Endothelial cell of umbilical vein (primary cell): ENCODE data around the gene ZNF26. TPM values are rescaled to one million over a fixed set of nuclear protein-coding genes. Genes with fewer than 3 reads are reported as not detected.

Source experiments
- BruUV-seq: library from RNA; stranded (reverse); fragments of 400-500 nt; replicated peaks from 2 replicates; lab custom pipeline; 2021; lab: Mats Ljungman, UMichigan
- CTCF ChIA-PET: fragments of 300-600, 350-600 bp; sonication (Branson Sonifier 250); formaldehyde crosslinking; loops from one replicate; lab custom pipeline; 2021; ENCODE audit warnings: antibody characterized with exemption, inconsistent platforms; lab: Charles Lee
- POLR2A ChIA-PET: fragments of 300-600, 350-600 bp; sonication (Branson Sonifier 250); formaldehyde crosslinking; loops from one replicate; lab custom pipeline; 2021; ENCODE audit warnings: antibody characterized with exemption, inconsistent platforms; lab: Charles Lee
- DNase-seq: peaks from one replicate; pipeline ENCODE4 v3.0.0-alpha.2; 2011; ENCODE audit warnings: low read depth, low spot score
- FAIRE-seq: peaks from 2 replicates; lab custom pipeline; 2011; peaks lifted over from hg19 to GRCh38; lab: Jason Lieb, UNC
- H2AFZ ChIP-seq: 2 replicates; pipeline ENCODE4 v1.6.0; 2012; ENCODE audit warnings: low read depth, low read length, control low read depth, inconsistent platforms
- H3K27ac ChIP-seq: 2 replicates; pipeline ENCODE4 v1.5.1; 2011; ENCODE audit warnings: low read depth, mild to moderate bottlenecking, control low read depth, low read length, moderate library complexity; ENCODE audit not compliant: insufficient read depth
- H3K27me3 ChIP-seq, 2 experiments: 2 replicates each; pipeline versions ENCODE4 v1.6.0 to v1.6.1; 2011; ENCODE audit warnings: low read length in 2 of 2, mixed read lengths in 1 of 2; ENCODE audit not compliant: control insufficient read depth in 2 of 2, insufficient read depth in 2 of 2
- H3K36me3 ChIP-seq, 2 experiments: 2 replicates in 1 of 2; 3 replicates in 1 of 2; pipeline ENCODE4 v1.5.1; 2011; ENCODE audit warnings: low read length in 2 of 2, mild to moderate bottlenecking in 1 of 2, moderate library complexity in 1 of 2; ENCODE audit not compliant: control insufficient read depth in 2 of 2, insufficient read depth in 2 of 2; ENCODE audit errors: extremely low read depth in 1 of 2
- H3K4me1 ChIP-seq: 3 replicates; pipeline ENCODE4 v1.5.1; 2011; ENCODE audit warnings: mild to moderate bottlenecking, low read length; ENCODE audit not compliant: control insufficient read depth, insufficient read depth; ENCODE audit errors: extremely low read depth
- H3K4me2 ChIP-seq: 2 replicates; pipeline ENCODE4 v1.6.1; 2011; ENCODE audit warnings: low read length, control low read depth, mixed read lengths; ENCODE audit not compliant: insufficient read depth
- H3K4me3 ChIP-seq, 3 experiments: fragments of 200-600 bp in 1 of 3; sonication (generic), shearing (Covaris generic) in 1 of 3; replicated peaks in 1 of 3; 2 replicates each; pipeline ENCODE4 v1.5.1; 2011 to 2016; ENCODE audit warnings: control low read depth in 3 of 3, low read length in 3 of 3, mild to moderate bottlenecking in 2 of 3, inconsistent platforms in 1 of 3, low read depth in 1 of 3, moderate library complexity in 1 of 3; ENCODE audit not compliant: insufficient read depth in 1 of 3
- H3K79me2 ChIP-seq: 2 replicates; pipeline ENCODE4 v1.6.0; 2012; ENCODE audit warnings: low read length, inconsistent platforms; ENCODE audit not compliant: control insufficient read depth, insufficient read depth
- H3K9ac ChIP-seq: replicated peaks from 2 replicates; pipeline ENCODE3; 2011; ENCODE audit warnings: low read length, control low read depth; ENCODE audit not compliant: insufficient read depth; ENCODE audit errors: extremely low read depth
- H3K9me1 ChIP-seq: replicated peaks from 3 replicates; pipeline ENCODE4 v1.6.0; 2011; ENCODE audit warnings: mild to moderate bottlenecking, low read length; ENCODE audit not compliant: control insufficient read depth, insufficient read depth; ENCODE audit errors: extremely low read depth
- H3K9me3 ChIP-seq: replicated peaks from 2 replicates; pipeline ENCODE4 v1.5.1; 2012; ENCODE audit warnings: low read length, inconsistent platforms; ENCODE audit not compliant: control insufficient read depth, insufficient read depth
- H4K20me1 ChIP-seq: replicated peaks from 2 replicates; pipeline ENCODE3; 2011; ENCODE audit warnings: mild to moderate bottlenecking, low read length; ENCODE audit not compliant: control insufficient read depth, insufficient read depth; ENCODE audit errors: extremely low read depth
- EZH2 ChIP-seq: IDR thresholded peaks from 2 replicates; pipeline ENCODE4 v1.6.1; 2012; ENCODE audit warnings: borderline replicate concordance, low read depth, mild to moderate bottlenecking, moderate library complexity, low read length, inconsistent platforms; ENCODE audit not compliant: severe bottlenecking
- POLR2A ChIP-seq: IDR thresholded peaks from 2 replicates; pipeline ENCODE4 v1.6.1; 2012; ENCODE audit warnings: low read depth, mild to moderate bottlenecking, control low read depth, low read length
- dilution Hi-C: fragments of 300-500 bp; cut with MboI; formaldehyde crosslinking; loops from one replicate; pipeline ENCODE4 v1.15.0; 2019; ENCODE audit warnings: low sequenced_read_pairs; ENCODE audit not compliant: extremely low pct_ligation_motif_present
- intact Hi-C: fragments of 100-400 bp; cut with micrococcal nuclease; formaldehyde crosslinking; loops from one replicate; pipeline ENCODE4 v1.10.0; 2022
- polyA plus RNA-seq, 4 experiments: library from polyadenylated mRNA; depleted of rRNA in 3 of 4; stranded (reverse) in 3 of 4; unstranded in 1 of 4; fragments of >200 nt; gene quantifications; 2 replicates each; pipeline versions ENCODE4 v1.2.1 to v1.2.3, GENCODE V29; 2011 to 2012; ENCODE audit warnings: missing spikeins in 1 of 4
- total RNA-seq: library from RNA; stranded (reverse); gene quantifications from 2 replicates; pipeline ENCODE4 v1.2.3, GENCODE V29; 2021

ZNF26 gene
- total and polyA plus RNA-seq, 2 donors (not counting 3 experiments of a cell fraction or from before 2014, with no cell fraction given) = 5.9 to 11.1 TPM

DNA sequence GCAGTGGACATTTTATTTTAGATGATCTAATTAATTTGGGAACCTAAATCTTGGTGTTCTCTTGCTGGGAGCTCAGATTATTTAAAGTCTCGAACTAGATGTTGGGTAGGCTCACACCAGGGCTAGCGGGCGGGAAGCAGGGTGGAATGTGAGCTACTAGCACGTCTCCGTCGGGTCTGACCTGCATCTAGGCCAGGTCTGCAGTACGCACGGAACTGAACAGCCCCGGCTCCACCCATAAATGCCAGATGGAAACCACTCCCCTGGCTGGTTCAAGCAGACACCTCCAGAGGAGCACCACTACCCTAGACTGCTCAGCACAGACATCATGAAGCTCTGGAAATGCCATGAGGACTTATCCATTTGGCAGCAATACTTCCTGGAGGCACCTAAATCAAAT, 40.4 kb upstream of the ZNF26 start:
- DNase-seq (no peak), FAIRE-seq (no peak)
- peaks cover 4% of the 10 kb centered on the region for H3K79me2 ChIP-seq
- ChIA-PET POLR2A (no interaction called here), CTCF (no interaction called here)
- no peak overlapping the region for H3K4me3 ChIP-seq
- peaks cover 12% of the 10 kb centered on the region for H3K9me3 ChIP-seq
- no peaks in the 10 kb centered on the region for H3K27me3 ChIP-seq
- BruUV-seq = no TSS peak
- no peaks in the 10 kb centered on the region for H4K20me1 ChIP-seq
- H3K9me1 ChIP-seq = no peaks in the 10 kb centered on the region
- no peak overlapping the region for H3K27ac ChIP-seq
- intact Hi-C loops (no loop called here), dilution Hi-C loops (no loop called here)
- no peak overlapping the region for H3K4me2 ChIP-seq
- no peak overlapping the region for H3K9ac ChIP-seq
- peaks cover 7 to 30% of the 10 kb centered on the region in 2 experiments for H3K36me3 ChIP-seq
- TF ChIP-seq POLR2A = no peak
- no peak overlapping the region for H2AFZ ChIP-seq
- H3K4me1 ChIP-seq = no peaks in the 10 kb centered on the region

DNA sequence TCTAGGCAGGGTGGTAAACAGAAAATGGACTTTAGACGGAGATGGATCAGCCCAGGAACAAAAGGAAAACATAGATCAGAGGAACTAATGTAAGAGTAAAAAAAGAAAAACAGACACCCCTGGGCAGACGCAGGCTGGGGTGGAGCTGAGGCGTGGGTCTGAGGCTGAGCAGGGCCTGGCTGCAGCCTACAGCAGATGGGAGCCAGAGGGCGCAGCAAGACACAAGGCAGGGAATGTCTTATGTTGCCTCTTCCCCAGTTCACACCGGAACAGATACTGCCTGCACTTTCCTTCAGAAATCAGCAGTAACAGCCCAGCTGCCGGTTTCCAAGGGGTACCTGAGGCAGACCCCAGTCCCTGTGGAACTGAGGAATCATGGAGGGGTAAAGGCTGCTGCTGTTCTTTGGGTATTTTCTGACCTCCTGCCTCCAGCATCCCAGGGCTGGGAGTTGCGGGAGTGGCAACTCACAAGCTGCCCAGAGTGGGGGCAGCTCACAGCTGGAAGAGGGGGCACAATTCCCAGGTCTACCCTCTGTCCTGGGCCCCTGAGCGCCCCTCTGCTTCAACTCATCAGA, 39.8 kb upstream of the ZNF26 start:
- CTCF ChIA-PET = no interaction called here
- H3K4me3 ChIP-seq = no peak overlapping the region
- H3K36me3 ChIP-seq = peaks cover 7 to 27% of the 10 kb centered on the region in 2 experiments
- dilution Hi-C loops (no loop called here), intact Hi-C loops (no loop called here)
- no TSS peak for BruUV-seq
- H3K9me1 ChIP-seq = no peaks in the 10 kb centered on the region
- DNase-seq (no peak), FAIRE-seq (no peak)
- no peak overlapping the region for H3K9ac ChIP-seq
- no peaks in the 10 kb centered on the region for H4K20me1 ChIP-seq
- no peaks in the 10 kb centered on the region for H3K27me3 ChIP-seq
- POLR2A ChIA-PET = no interaction called here
- no peak for TF ChIP-seq EZH2
- no peaks in the 10 kb centered on the region for H3K4me1 ChIP-seq
- H2AFZ ChIP-seq = no peak overlapping the region
- peaks cover 9% of the 10 kb centered on the region for H3K9me3 ChIP-seq
- H3K79me2 ChIP-seq = peaks cover 5% of the 10 kb centered on the region
- H3K27ac ChIP-seq = no peak overlapping the region
- H3K4me2 ChIP-seq = no peak overlapping the region
